HepG2 (cell line): ENCODE results near the gene SNX9. TPM values are rescaled to one million over a fixed set of nuclear protein-coding genes. Genes with fewer than 3 reads are reported as not detected.

Experiments used
- ATAC-seq: fragments of 200-7000 bp; cut with Tn5 transposase; 3 replicates; pipeline ENCODE4 v1.9.1; 2020; ENCODE audit warnings: mild to moderate bottlenecking, moderate library complexity
- BruUV-seq: library from RNA; stranded (reverse); fragments of 400-500 nt; replicated peaks from 2 replicates; lab custom pipeline; 2021; lab: Mats Ljungman, UMichigan
- CTCF ChIA-PET: fragments of 300-600 bp; formaldehyde crosslinking; extraction: SDS; loops from one replicate; lab custom pipeline; 2021; ENCODE audit warnings: low total read pairs, inconsistent platforms, low intra/inter-chr PET ratio; lab: Yijun Ruan, JAX
- POLR2A ChIA-PET: fragments of 350-600 bp; sonication (Branson Sonifier 250); formaldehyde crosslinking; loops from one replicate; lab custom pipeline; 2020; ENCODE audit warnings: antibody characterized with exemption, inconsistent platforms; lab: Yijun Ruan, JAX
- DNase-seq: peaks from one replicate; pipeline ENCODE4 v3.0.0-alpha.2; 2015; ENCODE audit warnings: low spot score
- FAIRE-seq: peaks from 3 replicates; lab custom pipeline; 2011; peaks lifted over from hg19 to GRCh38; lab: Jason Lieb, UNC
- H2AFZ ChIP-seq: one replicate; pipeline ENCODE4 v1.6.1; 2011; ENCODE audit warnings: low read length, inconsistent platforms
- H3K27ac ChIP-seq: fragments of 300-600 bp; 3 replicates; pipeline ENCODE4 v1.8.0; 2011; ENCODE audit warnings: mixed run types, mild to moderate bottlenecking, mixed read lengths, low read length, inconsistent platforms; ENCODE audit not compliant: insufficient read depth; ENCODE audit errors: extremely low read length
- H3K27me3 ChIP-seq, 2 experiments: fragments of 200-600 bp in 1 of 2; 2 replicates in 1 of 2; 3 replicates in 1 of 2; pipeline versions ENCODE4 v1.6.0 to v1.8.0; 2011; ENCODE audit warnings: low read length in 2 of 2, mild to moderate bottlenecking in 2 of 2, moderate library complexity in 2 of 2, inconsistent platforms in 1 of 2; ENCODE audit not compliant: insufficient read depth in 2 of 2, control insufficient read depth in 1 of 2
- H3K36me3 ChIP-seq, 2 experiments: fragments of 200-600 bp in 1 of 2; replicated peaks in 1 of 2; 2 replicates in 1 of 2; 3 replicates in 1 of 2; pipeline versions ENCODE4 v1.5.1 to v1.8.0; 2011; ENCODE audit warnings: low read length in 2 of 2, inconsistent platforms in 1 of 2; ENCODE audit not compliant: insufficient read depth in 2 of 2, control insufficient read depth in 1 of 2
- H3K4me1 ChIP-seq: 2 replicates; pipeline ENCODE4 v1.5.1; 2012; ENCODE audit warnings: low read length, inconsistent platforms; ENCODE audit not compliant: insufficient read depth
- H3K4me2 ChIP-seq: 2 replicates; pipeline ENCODE4 v1.6.0; 2011; ENCODE audit warnings: low read depth, low read length, inconsistent platforms
- H3K4me3 ChIP-seq, 3 experiments: fragments of 200-600 bp in 1 of 3; sonication (generic), shearing (Covaris generic) in 1 of 3; replicated peaks in 1 of 3; 2 replicates each; pipeline ENCODE4 v1.5.1; 2011 to 2016; ENCODE audit warnings: low read length in 3 of 3, inconsistent platforms in 2 of 3, low read depth in 2 of 3, mild to moderate bottlenecking in 2 of 3, control low read depth in 1 of 3, mixed read lengths in 1 of 3; ENCODE audit not compliant: insufficient read depth in 1 of 3
- H3K79me2 ChIP-seq: one replicate; pipeline ENCODE4 v1.6.1; 2011; ENCODE audit warnings: low read length, inconsistent platforms; ENCODE audit not compliant: insufficient read depth
- H3K9ac ChIP-seq: 2 replicates; pipeline ENCODE4 v1.6.0; 2011; ENCODE audit warnings: mild to moderate bottlenecking, low read depth, low read length, inconsistent platforms; ENCODE audit not compliant: insufficient read depth
- H3K9me3 ChIP-seq: 2 replicates; pipeline ENCODE4 v1.5.1; 2012; ENCODE audit warnings: mild to moderate bottlenecking, low read length
- H4K20me1 ChIP-seq: 2 replicates; pipeline ENCODE4 v1.6.0; 2011; ENCODE audit warnings: inconsistent platforms, mild to moderate bottlenecking, low read length, moderate library complexity; ENCODE audit not compliant: insufficient read depth
- AGO1 ChIP-seq: fragments of 200-400 bp; formaldehyde crosslinking; IDR thresholded peaks from 2 replicates; pipeline ENCODE4 v1.6.1; 2017; ENCODE audit warnings: mild to moderate bottlenecking, low read depth, low read length, moderate library complexity; ENCODE audit not compliant: poor library complexity, severe bottlenecking
- ARHGAP35 ChIP-seq: sonication (generic); formaldehyde crosslinking; IDR thresholded peaks from 2 replicates; pipeline ENCODE4 v1.9.0; 2022; ENCODE audit warnings: mild to moderate bottlenecking, inconsistent platforms, moderate library complexity, missing genetic modification reagents, borderline replicate concordance
- ASH2L ChIP-seq: fragments of 300-600, 200-600 bp; sonication (generic); IDR thresholded peaks from 2 replicates; pipeline ENCODE4 v1.7.0; 2017; ENCODE audit warnings: low read depth, mild to moderate bottlenecking, moderate library complexity, mixed read lengths, low read length; ENCODE audit not compliant: insufficient read length
- CBX2 ChIP-seq, 2 experiments: fragments of 200-600 bp in 1 of 2; sonication (generic); formaldehyde crosslinking in 1 of 2; IDR thresholded peaks; 2 replicates each; pipeline versions ENCODE4 v1.7.0 to v1.8.1; 2018 to 2022; ENCODE audit warnings: low read depth in 2 of 2, low read length in 1 of 2, mild to moderate bottlenecking in 1 of 2, missing genetic modification reagents in 1 of 2
- KDM4B ChIP-seq: sonication (generic); formaldehyde crosslinking; IDR thresholded peaks from 2 replicates; pipeline ENCODE4 v1.4.0; 2020; ENCODE audit warnings: missing genetic modification reagents
- NFE2 ChIP-seq: sonication (generic); formaldehyde crosslinking; IDR thresholded peaks from 2 replicates; pipeline ENCODE4 v1.4.0; 2020; ENCODE audit warnings: missing genetic modification reagents
- RFX3 ChIP-seq: IDR thresholded peaks from 2 replicates; pipeline ENCODE4 v1.6.1; 2016; ENCODE audit warnings: missing biosample characterization, missing genetic modification reagents
- TARDBP ChIP-seq: sonication (generic); formaldehyde crosslinking; IDR thresholded peaks from 2 replicates; pipeline ENCODE4 v1.8.0; 2022; ENCODE audit warnings: mild to moderate bottlenecking, missing genetic modification reagents
- YY1 ChIP-seq: IDR thresholded peaks from 2 replicates; pipeline ENCODE4 v1.6.1; 2011; ENCODE audit warnings: low read length, low read depth, moderate library complexity, mild to moderate bottlenecking; ENCODE audit not compliant: insufficient read depth, insufficient replicate concordance
- ZEB1 ChIP-seq: IDR thresholded peaks from 2 replicates; pipeline ENCODE4 v1.6.1; 2012; ENCODE audit warnings: mild to moderate bottlenecking, low read depth, inconsistent platforms; ENCODE audit not compliant: insufficient replicate concordance
- ZNF124 ChIP-seq: sonication (generic); formaldehyde crosslinking; IDR thresholded peaks from 2 replicates; pipeline ENCODE4 v1.4.0; 2020; ENCODE audit warnings: missing genetic modification reagents
- ZNF292 ChIP-seq: sonication (generic); formaldehyde crosslinking; IDR thresholded peaks from 2 replicates; pipeline ENCODE4 v1.8.1; 2022; ENCODE audit warnings: mild to moderate bottlenecking, low read depth, missing genetic modification reagents, borderline replicate concordance
- ZNF367 ChIP-seq: sonication (generic); formaldehyde crosslinking; IDR thresholded peaks from 2 replicates; pipeline ENCODE4 v1.4.0; 2020; ENCODE audit warnings: missing genetic modification reagents, borderline replicate concordance
- ZNF713 ChIP-seq: sonication (generic); formaldehyde crosslinking; IDR thresholded peaks from 2 replicates; pipeline ENCODE4 v1.4.0; 2020; ENCODE audit warnings: mild to moderate bottlenecking, missing genetic modification reagents
- WGBS: methylation state at CpG from one replicate; pipeline ENCODE4 v1.1.6; 2017; ENCODE audit warnings: low lambda C conversion rate; 5-methylcytosine and 5-hydroxymethylcytosine counted together
- in situ Hi-C: cut with HindIII; loops from 2 replicates; pipeline ENCODE4 v1.10.0; 2017; ENCODE audit warnings: low pct_unique_long_range_greater_than_20kb; ENCODE audit not compliant: extremely low pct_ligation_motif_present
- intact Hi-C: fragments of 100-400 bp; cut with micrococcal nuclease; formaldehyde crosslinking; loops from one replicate; pipeline ENCODE4 v1.10.0; 2022; ENCODE audit not compliant: unreplicated experiment
- polyA plus RNA-seq, 8 experiments: library from polyadenylated mRNA; depleted of rRNA in 3 of 8; stranded (reverse) in 7 of 8; unstranded in 1 of 8; fragments of >200 nt; fragmentation: Illumina TruSeq in 4 of 8; extraction: Trizol in 4 of 8; gene quantifications; 2 replicates each; pipeline versions ENCODE4 v1.2.1 to v1.2.3, GENCODE V29; 2011 to 2016; ENCODE audit warnings: low read depth in 4 of 8, missing spikeins in 1 of 8, mixed read lengths in 1 of 8; ENCODE audit not compliant: insufficient read depth in 1 of 8
- total RNA-seq, 5 experiments: library from RNA; depleted of rRNA; stranded (reverse); fragments of >200 nt; fragmentation: Illumina TruSeq; extraction: Trizol; gene quantifications; 2 replicates each; pipeline ENCODE4 v1.2.3, GENCODE V29; 2016; ENCODE audit warnings: low read depth in 1 of 5
- TF ChIP-seq, protein P1 (sequence below): sonication (generic); formaldehyde crosslinking; conservative IDR thresholded peaks from 2 replicates; pipeline ENCODE4 v1.4.0; 2020; ENCODE audit warnings: missing genetic modification reagents
- TF ChIP-seq, protein P2 (sequence below): sonication (generic); formaldehyde crosslinking; IDR thresholded peaks from 2 replicates; pipeline ENCODE4 v1.4.0; 2020; ENCODE audit warnings: missing genetic modification reagents, mild to moderate bottlenecking, borderline replicate concordance

The SNX9 gene
- total and polyA plus RNA-seq, 2 of the 13 experiments (the other 11 are each of a cell fraction or from before 2014, with no cell fraction given): 21.9 to 36.0 TPM

DNA sequence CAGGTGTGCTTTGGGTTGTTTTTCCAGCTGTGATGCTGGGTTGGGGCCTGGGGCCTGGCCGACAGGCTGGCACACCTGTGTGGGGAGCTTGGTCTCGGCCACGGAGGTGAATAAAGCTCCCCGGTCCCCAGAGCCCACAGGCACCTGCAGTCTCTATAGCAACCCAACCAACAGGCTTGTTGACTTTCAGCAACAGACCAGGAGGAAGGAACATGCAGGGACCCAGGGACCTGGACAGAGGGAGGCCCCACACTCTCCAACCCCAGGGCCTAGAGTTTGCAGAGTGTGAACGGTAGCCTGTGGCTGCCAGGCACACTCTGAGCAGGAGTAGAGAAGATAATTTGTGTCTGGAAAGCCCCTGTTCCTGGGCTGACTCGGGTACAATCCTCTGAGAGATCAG, 144.0 kb downstream of the SNX9 start (continued):
- TF ChIP-seq, protein P1, sequence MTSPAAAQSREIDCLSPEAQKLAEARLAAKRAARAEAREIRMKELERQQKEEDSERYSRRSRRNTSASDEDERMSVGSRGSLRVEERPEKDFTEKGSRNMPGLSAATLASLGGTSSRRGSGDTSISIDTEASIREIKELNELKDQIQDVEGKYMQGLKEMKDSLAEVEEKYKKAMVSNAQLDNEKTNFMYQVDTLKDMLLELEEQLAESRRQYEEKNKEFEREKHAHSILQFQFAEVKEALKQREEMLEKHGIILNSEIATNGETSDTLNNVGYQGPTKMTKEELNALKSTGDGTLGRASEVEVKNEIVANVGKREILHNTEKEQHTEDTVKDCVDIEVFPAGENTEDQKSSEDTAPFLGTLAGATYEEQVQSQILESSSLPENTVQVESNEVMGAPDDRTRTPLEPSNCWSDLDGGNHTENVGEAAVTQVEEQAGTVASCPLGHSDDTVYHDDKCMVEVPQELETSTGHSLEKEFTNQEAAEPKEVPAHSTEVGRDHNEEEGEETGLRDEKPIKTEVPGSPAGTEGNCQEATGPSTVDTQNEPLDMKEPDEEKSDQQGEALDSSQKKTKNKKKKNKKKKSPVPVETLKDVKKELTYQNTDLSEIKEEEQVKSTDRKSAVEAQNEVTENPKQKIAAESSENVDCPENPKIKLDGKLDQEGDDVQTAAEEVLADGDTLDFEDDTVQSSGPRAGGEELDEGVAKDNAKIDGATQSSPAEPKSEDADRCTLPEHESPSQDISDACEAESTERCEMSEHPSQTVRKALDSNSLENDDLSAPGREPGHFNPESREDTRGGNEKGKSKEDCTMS (CRISPR knock-in tag): no peak
- TF ChIP-seq ZNF367: no peak
- TF ChIP-seq RFX3 (CRISPR knock-in tag): peak; percentile 75
- TF ChIP-seq YY1: no peak
- no peak for TF ChIP-seq ZNF124
- TF ChIP-seq ZNF713: no peak
- no peak for TF ChIP-seq ARHGAP35 (CRISPR knock-in tag)
- peak; percentile 84 for TF ChIP-seq ZEB1
- TF ChIP-seq KDM4B (CRISPR knock-in tag): 0 out of 2 replicates have a peak, but pooled peaks have one; percentile 5
- no peak for TF ChIP-seq NFE2 (CRISPR knock-in tag)
- TF ChIP-seq ZNF292 (CRISPR knock-in tag): peak; percentile 47; the same call in 1 of the 2 replicates

DNA sequence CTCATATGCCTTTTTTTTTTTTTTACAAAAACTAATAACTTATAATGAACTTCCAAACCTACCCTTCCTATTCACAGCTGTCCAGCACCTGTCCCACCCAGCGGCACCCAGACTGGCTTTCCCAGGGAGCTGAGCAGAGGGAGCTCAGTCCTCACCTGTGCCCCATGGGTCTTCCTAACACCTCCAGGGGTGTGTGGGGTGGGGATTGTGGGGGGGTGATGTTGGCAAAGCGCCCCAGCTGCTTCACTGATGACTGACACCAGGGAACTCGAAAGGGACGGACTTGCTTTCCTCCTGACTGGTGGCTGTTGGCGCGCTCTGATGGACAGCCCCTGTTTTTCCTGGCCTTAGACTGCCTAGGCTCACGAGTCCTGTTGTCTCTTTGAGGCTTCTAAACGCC, 144.4 kb downstream of the SNX9 start:
- ATAC-seq (peak; percentile 20), FAIRE-seq (no peak)
- intact Hi-C loops: no loop called here
- H3K9me3 ChIP-seq: no peaks in the 10 kb centered on the region
- peak overlapping the region; percentile 61; the same call in 1 of the 2 replicates for H3K9ac ChIP-seq
- no peaks in the 10 kb centered on the region for H3K79me2 ChIP-seq
- no peaks in the 10 kb centered on the region for H3K36me3 ChIP-seq
- no peak overlapping the region for H3K4me3 ChIP-seq
- BruUV-seq: no TSS peak
- peak overlapping the region; percentile 71 for H3K4me2 ChIP-seq
- H3K27ac ChIP-seq: no peak overlapping the region
- TF ChIP-seq ASH2L (peak; percentile 2), TARDBP (CRISPR knock-in tag) (0 out of 2 replicates have a peak, but pooled peaks have one; percentile 9), AGO1 (no peak), CBX2 (IDR thresholded peaks at IDR 0.05; ENCODE audit: low read depth, low read length) (no peak), CBX2 (CRISPR knock-in tag; IDR thresholded peaks at IDR 0.05; ENCODE audit: low read depth) (no peak)
- TF ChIP-seq, protein P2, sequence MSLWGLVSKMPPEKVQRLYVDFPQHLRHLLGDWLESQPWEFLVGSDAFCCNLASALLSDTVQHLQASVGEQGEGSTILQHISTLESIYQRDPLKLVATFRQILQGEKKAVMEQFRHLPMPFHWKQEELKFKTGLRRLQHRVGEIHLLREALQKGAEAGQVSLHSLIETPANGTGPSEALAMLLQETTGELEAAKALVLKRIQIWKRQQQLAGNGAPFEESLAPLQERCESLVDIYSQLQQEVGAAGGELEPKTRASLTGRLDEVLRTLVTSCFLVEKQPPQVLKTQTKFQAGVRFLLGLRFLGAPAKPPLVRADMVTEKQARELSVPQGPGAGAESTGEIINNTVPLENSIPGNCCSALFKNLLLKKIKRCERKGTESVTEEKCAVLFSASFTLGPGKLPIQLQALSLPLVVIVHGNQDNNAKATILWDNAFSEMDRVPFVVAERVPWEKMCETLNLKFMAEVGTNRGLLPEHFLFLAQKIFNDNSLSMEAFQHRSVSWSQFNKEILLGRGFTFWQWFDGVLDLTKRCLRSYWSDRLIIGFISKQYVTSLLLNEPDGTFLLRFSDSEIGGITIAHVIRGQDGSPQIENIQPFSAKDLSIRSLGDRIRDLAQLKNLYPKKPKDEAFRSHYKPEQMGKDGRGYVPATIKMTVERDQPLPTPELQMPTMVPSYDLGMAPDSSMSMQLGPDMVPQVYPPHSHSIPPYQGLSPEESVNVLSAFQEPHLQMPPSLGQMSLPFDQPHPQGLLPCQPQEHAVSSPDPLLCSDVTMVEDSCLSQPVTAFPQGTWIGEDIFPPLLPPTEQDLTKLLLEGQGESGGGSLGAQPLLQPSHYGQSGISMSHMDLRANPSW (CRISPR knock-in tag): no peak
- TF ChIP-seq, all 625 proteins: peak for 2
- CTCF ChIA-PET: no interaction called here
- Histone ChIP-seq H3K27me3 (no peaks in the 10 kb centered on the region), H2AFZ (no peak overlapping the region), H4K20me1 (no peaks in the 10 kb centered on the region), H3K4me1 (peaks cover 35% of the 10 kb centered on the region)
- POLR2A ChIA-PET: interaction anchor here (1.0 to 3.3 kb wide), 3 partner anchors 12 to 14 kb away, joined by 3 to 18 read pairs (median 3); partner anchors contain the start of gene SYNJ2
- DNase-seq: no peak
- 49% methylated on average over 8 of the region's 8 CpGs for WGBS
- in situ Hi-C loops: no loop called here
